ENCODE data around the gene ADIPOR2.

DNA sequence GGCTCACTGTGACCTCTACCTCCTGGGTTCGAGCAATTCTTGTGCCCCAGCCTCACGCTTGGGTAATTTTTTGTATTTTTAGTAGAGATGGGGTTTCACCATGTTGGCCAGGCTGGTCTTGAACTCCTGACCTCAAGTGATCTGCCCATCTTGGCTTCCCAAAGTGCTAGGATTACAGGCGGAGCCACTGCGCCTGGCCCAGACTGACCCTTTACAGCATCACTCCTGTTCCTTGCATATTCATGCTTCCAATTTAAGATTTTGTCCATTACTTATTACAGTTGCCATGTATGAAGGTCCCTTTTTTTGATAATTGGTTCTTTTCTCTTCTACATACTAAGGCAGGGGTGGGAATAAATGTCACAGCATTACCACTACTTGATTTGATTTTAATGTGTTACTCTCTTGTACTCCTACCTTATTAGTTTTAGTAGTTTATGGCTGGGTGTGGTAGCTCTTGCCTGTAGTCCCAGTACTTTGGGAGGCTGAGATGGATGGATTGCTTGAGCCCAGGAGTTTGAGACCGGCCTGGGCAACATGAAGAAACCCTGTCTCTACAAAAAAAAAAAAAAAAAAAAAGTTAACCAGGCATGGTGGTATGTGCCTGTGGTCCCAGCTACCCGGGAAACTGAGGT is 46.9 kb downstream of the ADIPOR2 start:
- TF ChIP-seq, protein P1, sequence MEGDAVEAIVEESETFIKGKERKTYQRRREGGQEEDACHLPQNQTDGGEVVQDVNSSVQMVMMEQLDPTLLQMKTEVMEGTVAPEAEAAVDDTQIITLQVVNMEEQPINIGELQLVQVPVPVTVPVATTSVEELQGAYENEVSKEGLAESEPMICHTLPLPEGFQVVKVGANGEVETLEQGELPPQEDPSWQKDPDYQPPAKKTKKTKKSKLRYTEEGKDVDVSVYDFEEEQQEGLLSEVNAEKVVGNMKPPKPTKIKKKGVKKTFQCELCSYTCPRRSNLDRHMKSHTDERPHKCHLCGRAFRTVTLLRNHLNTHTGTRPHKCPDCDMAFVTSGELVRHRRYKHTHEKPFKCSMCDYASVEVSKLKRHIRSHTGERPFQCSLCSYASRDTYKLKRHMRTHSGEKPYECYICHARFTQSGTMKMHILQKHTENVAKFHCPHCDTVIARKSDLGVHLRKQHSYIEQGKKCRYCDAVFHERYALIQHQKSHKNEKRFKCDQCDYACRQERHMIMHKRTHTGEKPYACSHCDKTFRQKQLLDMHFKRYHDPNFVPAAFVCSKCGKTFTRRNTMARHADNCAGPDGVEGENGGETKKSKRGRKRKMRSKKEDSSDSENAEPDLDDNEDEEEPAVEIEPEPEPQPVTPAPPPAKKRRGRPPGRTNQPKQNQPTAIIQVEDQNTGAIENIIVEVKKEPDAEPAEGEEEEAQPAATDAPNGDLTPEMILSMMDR (IDR thresholded peaks at IDR 0.05), result no peak
- no peak for TF ChIP-seq POLR2A (IDR thresholded peaks at IDR 0.05)

All from lower leg skin (tissue), 3 donors.